Measurements from ENCODE around the gene DEFB124. TPM values are rescaled to one million over a fixed set of nuclear protein-coding genes. Genes with fewer than 3 reads are reported as not detected.
"Not testable (repeated sequence)": the region's sequence is repeated elsewhere in the genome, so short reads cannot be mapped to it uniquely, and the experiment has no call there.

Gene DEFB124
- total RNA-seq, 1 donor from 2014 or later, result not detected

- Histone ChIP-seq H3K4me2 (no peak overlapping the region), H3K27ac (no peak overlapping the region), H4K20me1 (ENCODE audit: low read depth) (no peaks in the 10 kb centered on the region), H3K36me3 (no peaks in the 10 kb centered on the region), H3K27me3 (no peaks in the 10 kb centered on the region), H3K4me3 (no peak overlapping the region), H2AFZ (replicated peaks) (no peak overlapping the region), H3K9me3 (ENCODE audit: low read depth) (no peaks in the 10 kb centered on the region), H3F3A (ENCODE audit: low read depth) (peaks cover under 1% of the 10 kb centered on the region), H3K79me2 (ENCODE audit: low read depth) (no peaks in the 10 kb centered on the region), H3K4me1 (no peaks in the 10 kb centered on the region), H3K9ac (no peak overlapping the region)
- no peak for DNase-seq (ENCODE audit: low spot score)
- Mint-ChIP-seq H3K27ac (no peak overlapping the region), H3K9me3 (peaks cover 4% of the 10 kb centered on the region), H3K36me3 (no peaks in the 10 kb centered on the region), H3K4me3 (no peak overlapping the region), H3K4me1 (no peaks in the 10 kb centered on the region), H3K27me3 (ENCODE audit: insufficient read depth, low read depth) (peaks cover 4% of the 10 kb centered on the region)
- TF ChIP-seq EZH2 (IDR thresholded peaks at IDR 0.05) (no peak), EZH2phosphoT487 (IDR thresholded peaks at IDR 0.05) (no peak), CTCF (IDR thresholded peaks at IDR 0.05) (no peak)
Measured at GRCh38 chr20:31508517-31509244, 33.8 kb upstream of the DEFB124 start.

GRCh38 chr20:31505903-31506302 is 31.0 kb upstream of the DEFB124 start:
- Histone ChIP-seq H4K20me1 (ENCODE audit: low read depth) (no peaks in the 10 kb centered on the region), H3K9ac (no peak overlapping the region), H3K9me3 (ENCODE audit: low read depth) (no peaks in the 10 kb centered on the region), H3K79me2 (ENCODE audit: low read depth) (no peaks in the 10 kb centered on the region), H3K27ac (no peak overlapping the region), H3K4me3 (no peak overlapping the region), H3K27me3 (no peaks in the 10 kb centered on the region), H3K4me2 (no peak overlapping the region), H3F3A (ENCODE audit: low read depth) (no peaks in the 10 kb centered on the region), H2AFZ (replicated peaks) (no peak overlapping the region), H3K36me3 (no peaks in the 10 kb centered on the region), H3K4me1 (no peaks in the 10 kb centered on the region)
- Mint-ChIP-seq H3K4me1 (no peaks in the 10 kb centered on the region), H3K9me3 (peaks cover 4% of the 10 kb centered on the region), H3K36me3 (no peaks in the 10 kb centered on the region), H3K4me3 (no peak overlapping the region), H3K27me3 (ENCODE audit: insufficient read depth, low read depth) (peaks cover 11% of the 10 kb centered on the region), H3K27ac (no peak overlapping the region)
- no peak for TF ChIP-seq EZH2 (IDR thresholded peaks at IDR 0.05)
- no peak for TF ChIP-seq CTCF (IDR thresholded peaks at IDR 0.05)
- no peak for TF ChIP-seq EZH2phosphoT487 (IDR thresholded peaks at IDR 0.05)
- DNase-seq (ENCODE audit: low spot score), result no peak

- not testable (repeated sequence) for H4K20me1 ChIP-seq (ENCODE audit: low read depth); H3K36me3 Mint-ChIP-seq; H3K4me1 ChIP-seq; H3K9me3 Mint-ChIP-seq; H3K4me2 ChIP-seq; H3K9me3 ChIP-seq (ENCODE audit: low read depth); H3K9ac ChIP-seq; H3K79me2 ChIP-seq (ENCODE audit: low read depth); H3K4me3 Mint-ChIP-seq; H2AFZ ChIP-seq (replicated peaks); H3K27me3 ChIP-seq; H3K27ac Mint-ChIP-seq; H3F3A ChIP-seq (ENCODE audit: low read depth); H3K4me3 ChIP-seq; H3K36me3 ChIP-seq; H3K27ac ChIP-seq; H3K4me1 Mint-ChIP-seq
- H3K27me3 Mint-ChIP-seq (ENCODE audit: insufficient read depth, low read depth), result peaks cover 20% of the 10 kb centered on the region
- peak; percentile 88 for DNase-seq (ENCODE audit: low spot score)
- TF ChIP-seq CTCF (IDR thresholded peaks at IDR 0.05), result peak; percentile 90
Measured at GRCh38 chr20:31502884-31503673, 28.2 kb upstream of the DEFB124 start.

All from neural progenitor cell (in vitro differentiated cells).